IMR-90 (cell line): ENCODE results near the gene ZNF80. TPM values are rescaled to one million over a fixed set of nuclear protein-coding genes. Genes with fewer than 3 reads are reported as not detected.

Experiments
- ATAC-seq: fragments of 200-7000 bp; cut with Tn5 transposase; 2 replicates; pipeline ENCODE4 v1.9.1; 2020; ENCODE audit warnings: low read depth, mild to moderate bottlenecking, moderate library complexity
- BruUV-seq: library from RNA; stranded (reverse); fragments of 400-500 nt; replicated peaks from 2 replicates; lab custom pipeline; 2021; lab: Mats Ljungman, UMichigan
- CTCF ChIA-PET: fragments of 300-600 bp; formaldehyde crosslinking; extraction: SDS; loops from one replicate; lab custom pipeline; 2021; ENCODE audit warnings: antibody characterized with exemption; lab: Yijun Ruan, JAX
- POLR2A ChIA-PET: fragments of 300-600 bp; sonication (Branson Sonifier 250); formaldehyde crosslinking; loops from one replicate; lab custom pipeline; 2022; ENCODE audit warnings: antibody characterized with exemption; ENCODE audit not compliant: unreplicated experiment; lab: Charles Lee
- DNase-seq: peaks from one replicate; pipeline ENCODE4 v3.0.0; 2013
- H2AFZ ChIP-seq: replicated peaks from 2 replicates; pipeline ENCODE3; 2013; ENCODE audit warnings: low read length, mild to moderate bottlenecking; ENCODE audit not compliant: poor library complexity
- H2AK5ac ChIP-seq: 2 replicates; pipeline ENCODE4 v1.6.1; 2013; ENCODE audit warnings: low read depth, low read length, inconsistent platforms
- H2AK9ac ChIP-seq: replicated peaks from 2 replicates; pipeline ENCODE3; 2013; ENCODE audit warnings: mild to moderate bottlenecking, low read depth, low read length, moderate library complexity; ENCODE audit not compliant: poor library complexity
- H2BK120ac ChIP-seq: 2 replicates; pipeline ENCODE4 v1.6.1; 2013; ENCODE audit warnings: low read depth, low read length, inconsistent platforms
- H2BK15ac ChIP-seq: 3 replicates; pipeline ENCODE4 v1.6.1; 2013; ENCODE audit warnings: low read depth, low read length, inconsistent platforms
- H2BK20ac ChIP-seq: 2 replicates; pipeline ENCODE4 v1.6.1; 2013; ENCODE audit warnings: low read depth, mild to moderate bottlenecking, inconsistent platforms, low read length, moderate library complexity
- H2BK5ac ChIP-seq: 2 replicates; pipeline ENCODE4 v1.6.1; 2013; ENCODE audit warnings: mild to moderate bottlenecking, low read depth, low read length, inconsistent platforms; ENCODE audit not compliant: poor library complexity, severe bottlenecking
- H3K14ac ChIP-seq: replicated peaks from 2 replicates; pipeline ENCODE4 v1.6.1; 2013; ENCODE audit warnings: low read depth, low read length, inconsistent platforms
- H3K18ac ChIP-seq: 2 replicates; pipeline ENCODE4 v1.6.1; 2013; ENCODE audit warnings: low read depth, low read length, control low read depth
- H3K23ac ChIP-seq: 2 replicates; pipeline ENCODE4 v1.6.1; 2013; ENCODE audit warnings: low read depth, low read length, inconsistent platforms
- H3K27ac ChIP-seq: 2 replicates; pipeline ENCODE4 v1.5.1; 2013; ENCODE audit warnings: mild to moderate bottlenecking, control low read depth, low read length; ENCODE audit not compliant: insufficient read depth
- H3K27me3 ChIP-seq: 2 replicates; pipeline ENCODE4 v1.6.1; 2013; ENCODE audit warnings: low read length; ENCODE audit not compliant: control insufficient read depth, insufficient read depth
- H3K36me3 ChIP-seq: 2 replicates; pipeline ENCODE4 v1.6.1; 2013; ENCODE audit warnings: low read length, mixed read lengths; ENCODE audit not compliant: control insufficient read depth, insufficient read depth
- H3K4ac ChIP-seq: 2 replicates; pipeline ENCODE4 v1.6.1; 2013; ENCODE audit warnings: low read depth, low read length, inconsistent platforms
- H3K4me1 ChIP-seq: 2 replicates; pipeline ENCODE4 v1.6.1; 2013; ENCODE audit warnings: low read length, mixed read lengths; ENCODE audit not compliant: control insufficient read depth, insufficient read depth
- H3K4me2 ChIP-seq: 2 replicates; pipeline ENCODE4 v1.6.1; 2013; ENCODE audit warnings: low read depth, mild to moderate bottlenecking, control low read depth, low read length, moderate library complexity
- H3K4me3 ChIP-seq: 2 replicates; pipeline ENCODE4 v1.5.1; 2013; ENCODE audit warnings: low read depth, mild to moderate bottlenecking, control low read depth, low read length, moderate library complexity; ENCODE audit not compliant: insufficient read depth
- H3K56ac ChIP-seq: 2 replicates; pipeline ENCODE4 v1.6.1; 2013; ENCODE audit warnings: low read length, inconsistent platforms; ENCODE audit not compliant: insufficient read depth; ENCODE audit errors: extremely low read depth
- H3K79me1 ChIP-seq, 2 experiments: 2 replicates each; pipeline ENCODE4 v1.6.1; 2013; ENCODE audit warnings: low read length in 2 of 2, inconsistent platforms in 1 of 2, low read depth in 1 of 2
- H3K9ac ChIP-seq: 2 replicates; pipeline ENCODE4 v1.6.1; 2013; ENCODE audit warnings: low read depth, low read length, control low read depth
- H3K9me1 ChIP-seq: 2 replicates; pipeline ENCODE4 v1.6.1; 2013; ENCODE audit warnings: low read length, inconsistent platforms; ENCODE audit not compliant: insufficient read depth
- H3K9me3 ChIP-seq: 2 replicates; pipeline ENCODE4 v1.6.1; 2013; ENCODE audit warnings: low read length; ENCODE audit not compliant: control insufficient read depth, insufficient read depth
- H4K20me1 ChIP-seq: 2 replicates; pipeline ENCODE4 v1.6.1; 2013; ENCODE audit warnings: low read length, inconsistent platforms; ENCODE audit not compliant: insufficient read depth
- H4K5ac ChIP-seq: 2 replicates; pipeline ENCODE4 v1.6.1; 2013; ENCODE audit warnings: mild to moderate bottlenecking, low read depth, low read length, control low read depth
- H4K8ac ChIP-seq, 2 experiments: 2 replicates each; pipeline ENCODE4 v1.6.1; 2013; ENCODE audit warnings: low read depth in 2 of 2, low read length in 2 of 2, control low read depth in 1 of 2, inconsistent platforms in 1 of 2
- H4K91ac ChIP-seq: 2 replicates; pipeline ENCODE4 v1.6.1; 2013; ENCODE audit warnings: low read depth, low read length, inconsistent platforms; ENCODE audit not compliant: insufficient read depth
- BHLHE40 ChIP-seq: fragments of 150-350 bp; IDR thresholded peaks from 2 replicates; pipeline ENCODE4 v1.6.1; 2016; ENCODE audit warnings: mild to moderate bottlenecking, low read depth, low read length
- CEBPB ChIP-seq: IDR thresholded peaks from 2 replicates; pipeline ENCODE4 v1.6.1; 2012; ENCODE audit warnings: low read depth, low read length, improper control_type of control experiment
- CHD1 ChIP-seq: IDR thresholded peaks from 2 replicates; pipeline ENCODE4 v1.6.1; 2012; ENCODE audit warnings: low read depth, low read length, improper control_type of control experiment
- CTCF ChIP-seq: conservative IDR thresholded peaks from 2 replicates; pipeline ENCODE4 v1.5.1; 2012; ENCODE audit warnings: mild to moderate bottlenecking, low read depth, low read length, improper control_type of control experiment
- ELK1 ChIP-seq: fragments of 150-350 bp; IDR thresholded peaks from 2 replicates; pipeline ENCODE4 v1.6.1; 2016; ENCODE audit warnings: low read depth, mild to moderate bottlenecking, low read length, moderate library complexity, borderline replicate concordance
- FOS ChIP-seq: fragments of 150-350 bp; IDR thresholded peaks from 2 replicates; pipeline ENCODE4 v1.6.1; 2016; ENCODE audit warnings: low read depth, low read length
- MAFK ChIP-seq: IDR thresholded peaks from 2 replicates; pipeline ENCODE4 v1.6.1; 2012; ENCODE audit warnings: low read depth, low read length, improper control_type of control experiment
- MAZ ChIP-seq: IDR thresholded peaks from 2 replicates; pipeline ENCODE4 v1.6.1; 2012; ENCODE audit warnings: low read depth, mild to moderate bottlenecking, low read length, improper control_type of control experiment, moderate library complexity, borderline replicate concordance
- MXI1 ChIP-seq: IDR thresholded peaks from 2 replicates; pipeline ENCODE4 v1.6.1; 2012; ENCODE audit warnings: low read depth, mild to moderate bottlenecking, low read length, moderate library complexity, borderline replicate concordance
- NFE2L2 ChIP-seq: fragments of 150-350 bp; IDR thresholded peaks from 2 replicates; pipeline ENCODE4 v1.6.1; 2016; ENCODE audit warnings: low read depth, mild to moderate bottlenecking, low read length
- POLR2A ChIP-seq: IDR thresholded peaks from 2 replicates; pipeline ENCODE4 v1.6.1; 2012; ENCODE audit warnings: mild to moderate bottlenecking, low read depth, low read length
- RAD21 ChIP-seq: IDR thresholded peaks from 2 replicates; pipeline ENCODE4 v1.6.1; 2012; ENCODE audit warnings: low read length, improper control_type of control experiment
- RCOR1 ChIP-seq: IDR thresholded peaks from 2 replicates; pipeline ENCODE4 v1.6.1; 2012; ENCODE audit warnings: mild to moderate bottlenecking, low read length, improper control_type of control experiment; ENCODE audit not compliant: insufficient replicate concordance
- RFX5 ChIP-seq: IDR thresholded peaks from 2 replicates; pipeline ENCODE4 v1.8.0; 2012; ENCODE audit warnings: low read depth, mild to moderate bottlenecking, low read length, moderate library complexity
- SMC3 ChIP-seq: fragments of 150-350 bp; IDR thresholded peaks from 2 replicates; pipeline ENCODE4 v1.6.1; 2016; ENCODE audit warnings: low read depth, mild to moderate bottlenecking, antibody characterized with exemption, low read length, moderate library complexity
- USF2 ChIP-seq: fragments of 150-350 bp; IDR thresholded peaks from 2 replicates; pipeline ENCODE4 v1.6.1; 2017; ENCODE audit warnings: mild to moderate bottlenecking, antibody characterized with exemption, low read length, low read depth
- WGBS, 2 experiments: methylation state at CpG; one replicate each; pipeline versions ENCODE4 v1.1.5 to v1.1.7; 2013; ENCODE audit warnings: missing lambda C conversion rate in 2 of 2; ENCODE audit not compliant: insufficient read length in 1 of 2; ENCODE audit errors: extremely low coverage in 2 of 2; 5-methylcytosine and 5-hydroxymethylcytosine counted together
- dilution Hi-C: fragments of 300-500 bp; cut with HindIII; formaldehyde crosslinking; loops from one replicate; pipeline ENCODE4 v1.14.3; 2018; ENCODE audit warnings: low sequenced_read_pairs; ENCODE audit not compliant: unreplicated experiment
- in situ Hi-C: fragments of 300-500 bp; cut with MboI; formaldehyde crosslinking; loops from 3 replicates; pipeline ENCODE4 v1.14.3; 2019; ENCODE audit warnings: low sequenced_read_pairs, inconsistent platforms, mixed read lengths
- intact Hi-C: fragments of 100-400 bp; cut with micrococcal nuclease; formaldehyde crosslinking; loops from 2 replicates; pipeline ENCODE4 v1.10.0; 2022
- polyA plus RNA-seq, 3 experiments: library from polyadenylated mRNA; depleted of rRNA; stranded (reverse); fragments of >200 nt; gene quantifications; 2 replicates each; pipeline ENCODE4 v1.2.3, GENCODE V29; 2012; ENCODE audit warnings: low replicate concordance in 1 of 3
- total RNA-seq: library from RNA; depleted of rRNA; stranded (reverse); fragments of >200 nt; gene quantifications from 2 replicates; pipeline ENCODE4 v1.2.3, GENCODE V29; 2012

ZNF80 gene
- total and polyA plus RNA-seq, 2 of the 4 experiments (the other 2 are of a cell fraction) = not detected

- ATAC-seq (no peak), DNase-seq (peak; percentile 19)
- Histone ChIP-seq H3K27me3 (peaks cover 22% of the 10 kb centered on the region), H3K4me2 (no peak overlapping the region), H4K5ac (no peak overlapping the region), H2AK5ac (no peak overlapping the region), H2BK20ac (no peak overlapping the region), H3K9me1 (no peaks in the 10 kb centered on the region), H3K9me3 (no peaks in the 10 kb centered on the region), H3K27ac (no peak overlapping the region), H3K79me1 (no peaks in the 10 kb centered on the region), H2BK15ac (no peak overlapping the region), H3K56ac (no peak overlapping the region), H2BK120ac (no peak overlapping the region), H3K4ac (no peak overlapping the region), H3K18ac (no peak overlapping the region), H4K20me1 (no peaks in the 10 kb centered on the region), H2AFZ (no peak overlapping the region), H3K4me3 (no peak overlapping the region), H3K14ac (no peak overlapping the region), H3K23ac (no peak overlapping the region), H2BK5ac (no peak overlapping the region), H3K9ac (no peak overlapping the region), H2AK9ac (no peak overlapping the region), H4K91ac (no peak overlapping the region), H3K4me1 (no peaks in the 10 kb centered on the region), H4K8ac (no peak overlapping the region), H3K36me3 (no peaks in the 10 kb centered on the region)
- CTCF ChIA-PET = no interaction called here
- intact Hi-C loops = no loop called here
- no TSS peak for BruUV-seq
- POLR2A ChIA-PET = no interaction called here
- TF ChIP-seq RAD21 (no peak), ELK1 (no peak), RCOR1 (no peak), POLR2A (no peak), FOS (no peak), USF2 (no peak), CTCF (no peak), NFE2L2 (no peak), CHD1 (no peak), MAZ (no peak), BHLHE40 (no peak), MXI1 (no peak), SMC3 (no peak), MAFK (no peak), CEBPB (no peak), RFX5 (no peak)
- in situ Hi-C loops = no loop called here
- dilution Hi-C loops = no loop called here
- 73% methylated on average over 4 of the region's 5 CpGs; no CpG with 5 or more reads in 1 of the 2 experiments for WGBS, 2 experiments
Measured at GRCh38 chr3:114216186-114216970, 21.0 kb downstream of the ZNF80 start.
